KOPT-K1 (cell line): ENCODE results near the gene BCLAF1.
A peak's percentile ranks its signal among the peaks of the same experiment; 100 is the strongest.

Experiments
- H3K27ac ChIP-seq: fragments of 200-600 bp; sonication (generic); 2 replicates; pipeline ENCODE4 v1.5.1; 2016; ENCODE audit warnings: antibody characterized with exemption, mild to moderate bottlenecking, low read depth, low read length; ENCODE audit not compliant: poor library complexity, severe bottlenecking
- H3K36me3 ChIP-seq: fragments of 200-600 bp; sonication (generic); 2 replicates; pipeline ENCODE4 v1.5.1; 2017; ENCODE audit warnings: antibody characterized with exemption, mild to moderate bottlenecking, low read length, moderate library complexity; ENCODE audit not compliant: insufficient read depth
- H3K9me3 ChIP-seq: fragments of 200-600 bp; sonication (generic); 2 replicates; pipeline ENCODE4 v1.5.1; 2017; ENCODE audit warnings: antibody characterized with exemption, low read length, mild to moderate bottlenecking; ENCODE audit not compliant: insufficient read depth, poor library complexity, severe bottlenecking

Gene BCLAF1, protein sequence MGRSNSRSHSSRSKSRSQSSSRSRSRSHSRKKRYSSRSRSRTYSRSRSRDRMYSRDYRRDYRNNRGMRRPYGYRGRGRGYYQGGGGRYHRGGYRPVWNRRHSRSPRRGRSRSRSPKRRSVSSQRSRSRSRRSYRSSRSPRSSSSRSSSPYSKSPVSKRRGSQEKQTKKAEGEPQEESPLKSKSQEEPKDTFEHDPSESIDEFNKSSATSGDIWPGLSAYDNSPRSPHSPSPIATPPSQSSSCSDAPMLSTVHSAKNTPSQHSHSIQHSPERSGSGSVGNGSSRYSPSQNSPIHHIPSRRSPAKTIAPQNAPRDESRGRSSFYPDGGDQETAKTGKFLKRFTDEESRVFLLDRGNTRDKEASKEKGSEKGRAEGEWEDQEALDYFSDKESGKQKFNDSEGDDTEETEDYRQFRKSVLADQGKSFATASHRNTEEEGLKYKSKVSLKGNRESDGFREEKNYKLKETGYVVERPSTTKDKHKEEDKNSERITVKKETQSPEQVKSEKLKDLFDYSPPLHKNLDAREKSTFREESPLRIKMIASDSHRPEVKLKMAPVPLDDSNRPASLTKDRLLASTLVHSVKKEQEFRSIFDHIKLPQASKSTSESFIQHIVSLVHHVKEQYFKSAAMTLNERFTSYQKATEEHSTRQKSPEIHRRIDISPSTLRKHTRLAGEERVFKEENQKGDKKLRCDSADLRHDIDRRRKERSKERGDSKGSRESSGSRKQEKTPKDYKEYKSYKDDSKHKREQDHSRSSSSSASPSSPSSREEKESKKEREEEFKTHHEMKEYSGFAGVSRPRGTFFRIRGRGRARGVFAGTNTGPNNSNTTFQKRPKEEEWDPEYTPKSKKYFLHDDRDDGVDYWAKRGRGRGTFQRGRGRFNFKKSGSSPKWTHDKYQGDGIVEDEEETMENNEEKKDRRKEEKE

DNA sequence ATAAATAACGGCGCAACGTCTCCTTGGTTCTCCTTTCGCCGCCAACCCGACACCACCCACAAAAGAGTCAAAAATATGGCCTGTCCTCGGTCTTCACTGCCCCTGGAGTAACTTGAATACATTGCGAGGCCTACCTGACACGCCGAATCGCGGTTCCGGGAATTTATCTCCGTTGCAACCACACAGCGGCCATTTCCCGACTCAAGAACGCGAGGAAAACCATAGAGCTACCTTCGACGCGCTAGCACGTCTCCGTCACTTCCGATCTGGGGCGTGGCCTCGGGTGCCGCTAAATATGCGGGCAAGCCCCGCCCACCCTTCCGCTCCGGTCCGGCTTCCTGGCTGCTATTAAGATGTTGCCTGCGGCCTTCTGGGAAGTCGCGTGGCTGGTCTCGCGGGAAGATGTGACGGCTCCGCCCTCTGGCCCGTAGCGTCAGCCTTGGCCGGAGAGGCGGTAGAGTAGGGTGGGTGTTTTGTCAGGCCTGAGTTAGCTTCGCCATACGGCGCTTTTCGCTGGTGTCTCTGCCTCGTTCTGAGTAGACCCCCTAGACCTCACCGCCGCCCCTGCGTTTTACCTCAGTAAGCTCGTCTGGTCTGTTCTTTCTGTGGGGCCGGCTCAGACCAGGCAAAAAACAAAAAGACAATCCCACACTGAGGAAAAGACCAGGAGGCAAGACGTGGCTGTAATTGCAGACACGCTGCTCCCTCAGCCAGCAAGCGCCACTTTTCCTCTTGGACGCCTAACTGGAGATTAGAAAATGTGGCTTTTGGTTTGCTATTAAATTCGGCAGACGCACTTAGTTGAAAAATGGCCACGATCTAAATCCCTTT, at the start of gene BCLAF1:
Gene BCLAF1, minus strand, starts transcription at position 268 of the 831 bp plus-strand sequence. CDS start 9,980 bp downstream, outside the sequence.
- H3K27ac ChIP-seq = peak within 1 kb of the TSS; percentile 99
- peaks cover 19% of the 10 kb centered on the region; the same call in 1 of the 2 replicates for H3K36me3 ChIP-seq
- H3K9me3 ChIP-seq = no peaks in the 10 kb centered on the region

DNA sequence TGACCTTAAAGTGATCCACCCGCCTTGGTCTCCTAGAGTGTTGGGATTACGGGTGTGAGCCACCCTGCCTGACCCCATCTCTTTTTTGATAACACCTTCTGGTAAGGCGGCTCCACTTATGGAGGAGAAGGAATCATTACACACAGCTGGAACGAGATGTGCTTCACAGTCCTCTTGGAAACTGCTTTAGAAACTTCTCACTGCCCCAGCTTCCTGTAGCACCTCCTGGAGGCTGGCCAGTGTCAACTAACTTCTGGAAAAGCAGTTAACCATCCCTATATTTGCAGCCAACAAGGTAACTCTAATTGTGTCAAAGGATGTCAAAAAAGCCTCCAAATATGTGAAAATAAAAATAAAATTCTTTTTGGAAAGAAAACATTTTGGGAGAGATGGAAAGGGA, 48.8 kb upstream of the BCLAF1 start:
- no peaks in the 10 kb centered on the region for H3K9me3 ChIP-seq
- no peaks in the 10 kb centered on the region for H3K36me3 ChIP-seq
- no peak overlapping the region for H3K27ac ChIP-seq

DNA sequence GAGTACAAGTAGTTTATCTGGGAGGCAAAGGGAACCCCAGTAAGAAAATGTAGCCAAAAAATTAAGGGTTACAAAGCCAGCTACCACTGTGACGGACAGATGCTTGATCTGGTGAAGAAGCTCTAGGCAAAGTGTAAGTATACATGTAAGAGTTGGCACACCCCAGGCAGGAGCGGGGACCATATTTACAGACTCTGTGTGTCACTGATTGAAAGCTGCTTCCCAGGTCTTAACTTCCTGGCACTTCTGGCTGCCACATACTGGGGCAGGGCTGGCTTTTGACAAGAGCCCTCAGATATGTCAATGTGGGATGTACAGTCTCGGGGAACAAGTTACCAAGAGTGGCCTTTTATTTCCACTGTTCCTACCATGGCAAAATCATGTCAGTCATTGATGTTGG, 48.0 kb upstream of the BCLAF1 start:
- H3K9me3 ChIP-seq = no peaks in the 10 kb centered on the region
- no peak overlapping the region for H3K27ac ChIP-seq
- no peaks in the 10 kb centered on the region for H3K36me3 ChIP-seq

GRCh38 chr6:136337121-136337520, 47.5 kb upstream of the BCLAF1 start:
- no peaks in the 10 kb centered on the region for H3K9me3 ChIP-seq
- no peaks in the 10 kb centered on the region for H3K36me3 ChIP-seq
- no peak overlapping the region for H3K27ac ChIP-seq

DNA sequence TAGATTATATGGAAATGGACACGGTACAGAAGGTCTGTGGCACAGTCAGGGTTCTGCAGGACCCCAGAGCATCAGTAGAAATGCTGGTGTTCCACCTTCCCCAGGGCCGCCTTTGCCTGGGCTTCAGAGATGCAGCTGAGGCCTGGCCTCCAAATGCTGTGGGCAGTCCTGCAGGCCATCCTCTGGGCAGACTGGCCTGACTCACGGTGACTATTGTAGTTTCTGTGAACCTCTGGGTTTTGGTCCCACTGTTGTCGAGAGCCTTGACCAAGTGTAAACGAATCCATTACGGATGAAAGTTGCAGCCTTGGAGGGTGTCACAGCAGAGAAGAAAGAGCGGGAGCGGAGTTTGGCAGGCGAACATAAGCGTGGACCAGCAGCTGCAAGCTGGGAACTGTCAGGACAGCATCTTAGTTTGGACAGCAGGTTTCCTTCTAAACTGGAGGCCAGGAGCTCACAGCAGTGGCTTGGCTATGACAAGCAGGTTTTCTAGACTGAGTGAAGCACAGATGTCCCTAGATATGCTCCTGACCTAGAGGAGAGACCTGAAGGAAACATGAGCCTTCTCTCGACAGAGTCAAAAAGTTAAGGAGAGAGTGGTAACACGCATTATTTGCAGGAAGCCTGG, 46.2 kb upstream of the BCLAF1 start:
- Histone ChIP-seq H3K36me3 (no peaks in the 10 kb centered on the region), H3K9me3 (no peaks in the 10 kb centered on the region), H3K27ac (no peak overlapping the region)

- no peak overlapping the region for H3K27ac ChIP-seq
These were observed 45.2 kb upstream of the BCLAF1 start for GRCh38 chr6:136334853-136335252.

GRCh38 chr6:136334465-136334846, 44.8 kb upstream of the BCLAF1 start:
- Histone ChIP-seq H3K36me3 (no peaks in the 10 kb centered on the region), H3K27ac (no peak overlapping the region)

More at GRCh38 chr6:136334853-136335252, 45.2 kb upstream of the BCLAF1 start:
- no peaks in the 10 kb centered on the region for H3K9me3 ChIP-seq
- no peaks in the 10 kb centered on the region for H3K36me3 ChIP-seq

GRCh38 chr6:136333824-136334464, 44.3 kb upstream of the BCLAF1 start:
- Histone ChIP-seq H3K27ac (no peak overlapping the region), H3K36me3 (no peaks in the 10 kb centered on the region), H3K9me3 (no peaks in the 10 kb centered on the region)

More at GRCh38 chr6:136334465-136334846, 44.8 kb upstream of the BCLAF1 start:
- H3K9me3 ChIP-seq = no peaks in the 10 kb centered on the region

GRCh38 chr6:136331461-136331860, 41.8 kb upstream of the BCLAF1 start:
- H3K27ac ChIP-seq = no peak overlapping the region
- H3K36me3 ChIP-seq = no peaks in the 10 kb centered on the region
- H3K9me3 ChIP-seq = no peaks in the 10 kb centered on the region

- no peak overlapping the region for H3K27ac ChIP-seq
- no peaks in the 10 kb centered on the region for H3K9me3 ChIP-seq
- H3K36me3 ChIP-seq = no peaks in the 10 kb centered on the region
These were observed 41.0 kb upstream of the BCLAF1 start for GRCh38 chr6:136330634-136331033.

GRCh38 chr6:136326038-136326553, 36.5 kb upstream of the BCLAF1 start:
- Histone ChIP-seq H3K36me3 (no peaks in the 10 kb centered on the region), H3K27ac (no peak overlapping the region), H3K9me3 (no peaks in the 10 kb centered on the region)

GRCh38 chr6:136324686-136325380, 35.2 kb upstream of the BCLAF1 start:
- Histone ChIP-seq H3K27ac (no peak overlapping the region), H3K36me3 (no peaks in the 10 kb centered on the region), H3K9me3 (no peaks in the 10 kb centered on the region)

DNA sequence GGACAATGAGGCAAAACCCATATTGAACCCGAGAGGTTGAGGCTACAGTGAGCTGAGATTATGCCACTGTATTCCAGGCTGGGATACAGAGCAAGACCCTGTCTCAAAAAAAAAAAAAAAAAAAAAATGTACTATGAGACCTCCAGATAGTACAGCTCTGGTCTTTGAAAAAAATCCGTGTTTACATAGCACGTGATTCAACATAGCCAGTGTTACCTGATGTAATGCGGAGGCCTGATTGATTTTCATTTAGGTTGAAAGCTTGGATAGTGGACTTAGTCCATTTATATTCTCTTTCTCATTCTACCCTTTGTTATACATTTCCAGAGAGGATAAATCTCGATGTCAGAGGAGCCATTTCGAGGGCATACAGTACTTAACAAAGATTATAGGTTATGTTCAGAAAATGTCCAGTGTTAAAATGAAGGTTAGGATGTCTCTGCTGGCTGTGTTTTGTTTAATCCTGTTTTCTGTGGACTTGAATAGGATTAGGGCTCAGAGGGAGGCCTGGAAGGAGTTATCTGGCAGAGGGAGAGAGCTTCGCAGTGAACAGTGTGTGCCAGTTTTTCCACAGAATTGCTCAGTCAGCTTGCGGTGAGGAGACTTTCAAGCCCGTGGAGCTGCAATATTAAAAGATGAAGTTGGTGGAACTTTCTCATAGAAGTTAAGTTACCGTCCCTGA, 33.9 kb upstream of the BCLAF1 start:
- Histone ChIP-seq H3K36me3 (no peaks in the 10 kb centered on the region), H3K27ac (no peak overlapping the region)

More for the DNA sequence above, 33.9 kb upstream of the BCLAF1 start:
- H3K9me3 ChIP-seq = no peaks in the 10 kb centered on the region
